T47D (cell line): ENCODE measurements around the gene PPIP5K2.
"Not testable (repeated sequence)": the region's sequence is repeated elsewhere in the genome, so short reads cannot be mapped to it uniquely, and the experiment has no call there.

Experiments
- DNase-seq, 2 experiments: peaks; one replicate each; pipeline versions ENCODE4 v3.0.0 to v3.0.0-alpha.2; 2011 to 2012; ENCODE audit warnings: low read depth in 1 of 2, low spot score in 1 of 2
- JUND ChIP-seq: IDR thresholded peaks from 2 replicates; pipeline ENCODE4 v1.6.1; 2012; ENCODE audit warnings: low read depth
- in situ Hi-C: cut with HindIII; loops from 2 replicates; pipeline ENCODE4 v1.10.0; 2016; ENCODE audit warnings: low sequenced_read_pairs, low pct_unique_long_range_greater_than_20kb

PPIP5K2 gene

GRCh38 chr5:103119765-103120606 lies at the start of gene PPIP5K2, which contains the start of gene GIN1:
Gene PPIP5K2 (plus strand): TSS chr5:103120301. CDS start chr5:103129590, 9,289 bp downstream.
Gene GIN1 (minus strand): TSS chr5:103120138. CDS start chr5:103108707, 11,431 bp downstream.
- in situ Hi-C loops, result no loop called here
- peak; percentile 61 for TF ChIP-seq JUND
- DNase-seq, result peak; percentile 81 to 99

- DNase-seq, in situ Hi-C loops: not testable (repeated sequence)
These were observed 46.6 kb upstream of the PPIP5K2 start for GRCh38 chr5:103073500-103073899.

- no peak for DNase-seq
- no peak for TF ChIP-seq JUND
- in situ Hi-C loops, result no loop called here
These were observed 44.7 kb upstream of the PPIP5K2 start for GRCh38 chr5:103075442-103075841.

- in situ Hi-C loops, result no loop called here
- no peak for DNase-seq
- no peak for TF ChIP-seq JUND
These were observed 40.3 kb upstream of the PPIP5K2 start for GRCh38 chr5:103079796-103080195.

GRCh38 chr5:103086547-103086946 lies 33.6 kb upstream of the PPIP5K2 start:
- in situ Hi-C loops, result no loop called here
- TF ChIP-seq JUND, result no peak
- DNase-seq, result no peak

GRCh38 chr5:103089272-103089671 lies 30.8 kb upstream of the PPIP5K2 start:
- TF ChIP-seq JUND, result no peak
- DNase-seq, result no peak
- in situ Hi-C loops, result no loop called here

- in situ Hi-C loops, result no loop called here
- no peak for DNase-seq
- TF ChIP-seq JUND, result no peak
These were observed 29.3 kb upstream of the PPIP5K2 start for GRCh38 chr5:103090791-103091190.

- in situ Hi-C loops, result no loop called here
- no peak for TF ChIP-seq JUND
- DNase-seq, result no peak
These were observed 27.4 kb upstream of the PPIP5K2 start for GRCh38 chr5:103092676-103093075.

GRCh38 chr5:103093727-103094126 lies 26.4 kb upstream of the PPIP5K2 start:
- DNase-seq, result no peak
- TF ChIP-seq JUND, result no peak
- in situ Hi-C loops, result no loop called here

- TF ChIP-seq JUND, result no peak
- in situ Hi-C loops, result no loop called here
- DNase-seq, result no peak
These were observed 25.4 kb upstream of the PPIP5K2 start for GRCh38 chr5:103094737-103095136.

- no peak for TF ChIP-seq JUND
- DNase-seq, result peak in 1 of 2 experiments; percentile 52
- in situ Hi-C loops, result no loop called here
These were observed 21.1 kb upstream of the PPIP5K2 start for GRCh38 chr5:103098993-103099392.

GRCh38 chr5:103101079-103101750 lies 18.9 kb upstream of the PPIP5K2 start:
- TF ChIP-seq JUND, result no peak
- DNase-seq, result no peak
- in situ Hi-C loops, result no loop called here

GRCh38 chr5:103102234-103102633 lies 17.9 kb upstream of the PPIP5K2 start:
- TF ChIP-seq JUND, result no peak
- DNase-seq, result no peak
- in situ Hi-C loops, result no loop called here

GRCh38 chr5:103108086-103108485 lies 12.0 kb upstream of the PPIP5K2 start:
- in situ Hi-C loops, result no loop called here
- DNase-seq, result no peak
- TF ChIP-seq JUND, result no peak
